LNCAP (cell line): Measurements from ENCODE around the gene SNTG2.

Experiments used
- CTCF ChIP-seq: fragments of 450-650 bp; IDR thresholded peaks from 2 replicates; pipeline ENCODE4 v1.5.1; 2017; ENCODE audit warnings: mild to moderate bottlenecking

SNTG2 gene

DNA sequence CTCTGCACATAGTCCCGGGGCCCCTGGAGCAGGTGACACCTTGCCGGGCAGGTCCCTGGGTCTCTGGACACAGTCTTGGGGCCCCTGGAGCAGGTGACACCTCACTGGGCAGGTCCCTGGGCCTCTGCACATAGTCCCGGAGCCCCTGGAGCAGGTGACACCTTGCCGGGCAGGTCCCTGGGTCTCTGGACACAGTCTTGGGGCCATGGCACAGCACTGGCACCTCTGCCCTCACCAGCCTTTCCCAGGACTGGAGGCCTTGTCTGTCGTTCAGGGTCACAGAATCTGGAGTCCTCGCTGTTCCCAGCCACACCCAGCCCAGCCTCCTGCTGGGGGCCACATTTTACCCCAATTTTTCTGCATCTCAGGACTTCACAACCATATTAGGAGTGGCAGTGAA, 464.9 kb downstream of the SNTG2 start:
- TF ChIP-seq CTCF = no peak
